Tibial artery (tissue), 4 donors: ENCODE data around the gene CEP104.
A peak's percentile ranks its signal among the peaks of the same experiment; 100 is the strongest.

ENCODE experiments used
- DNase-seq, 2 donors: peaks; one replicate each; pipeline ENCODE4 v3.0.0-alpha.2; 2019
- H3K27ac ChIP-seq, 2 donors: fragments of 200-600 bp; sonication (generic) in 1 of 2; 1 replicate in 1 of 2; 2 replicates in 1 of 2; pipeline ENCODE4 v1.5.1; 2018 to 2019; ENCODE audit warnings: mild to moderate bottlenecking in 1 of 2
- H3K27me3 ChIP-seq, 2 donors: fragments of 200-600 bp; sonication (generic) in 1 of 2; one replicate each; pipeline versions ENCODE4 v1.5.1 to v1.6.0; 2016 to 2019
- H3K36me3 ChIP-seq, 3 donors: fragments of 200-600 bp; sonication (generic) in 2 of 3; one replicate each; pipeline ENCODE4 v1.5.1; 2016 to 2019; ENCODE audit warnings: mild to moderate bottlenecking in 2 of 3
- H3K4me1 ChIP-seq, 4 donors: fragments of 200-600 bp; sonication (generic) in 2 of 4; 1 replicate in 3 of 4; 2 replicates in 1 of 4; pipeline ENCODE4 v1.5.1; 2016 to 2019
- H3K4me3 ChIP-seq, 2 donors: fragments of 200-600 bp; sonication (generic) in 1 of 2; 1 replicate in 1 of 2; 2 replicates in 1 of 2; pipeline ENCODE4 v1.5.1; 2018 to 2019; ENCODE audit warnings: mild to moderate bottlenecking in 2 of 2
- H3K9me3 ChIP-seq, 3 donors: fragments of 200-600 bp; sonication (generic) in 1 of 3; one replicate each; pipeline ENCODE4 v1.5.1; 2016 to 2019
- CTCF ChIP-seq, 2 experiments: fragments of 200-600 bp in 1 of 2; fragments of 450-650 bp in 1 of 2; IDR thresholded peaks; one replicate each; pipeline ENCODE4 v1.5.1; 2017 to 2019; ENCODE audit warnings: antibody characterized with exemption in 2 of 2, mild to moderate bottlenecking in 1 of 2, moderate library complexity in 1 of 2
- intact Hi-C: fragments of 100-400 bp; cut with DNase I; formaldehyde crosslinking; loops from one replicate; pipeline ENCODE4 v1.15.0; 2023; ENCODE audit warnings: low total_unique reads

CEP104 gene

DNA sequence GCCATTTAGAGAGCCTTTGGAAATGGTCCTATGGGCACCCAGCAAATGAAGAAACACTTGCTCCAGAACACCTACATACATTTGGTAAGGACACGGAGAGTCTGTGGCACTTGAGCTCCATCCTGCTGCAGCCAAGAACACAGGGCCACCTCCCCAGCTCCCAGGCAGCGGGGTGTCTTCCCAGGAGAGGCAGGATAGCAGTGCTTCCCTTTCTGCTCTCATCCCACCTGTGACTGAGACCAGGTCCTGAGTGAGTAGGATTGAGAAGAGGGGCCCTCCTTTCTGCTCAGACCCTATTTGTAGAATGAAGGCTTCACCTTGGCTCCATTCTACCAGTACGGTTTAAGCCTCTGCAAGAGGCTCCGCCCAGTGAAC lies 38.9 kb upstream of the CEP104 start:
- H3K4me1 ChIP-seq: peaks cover 0 to 18% (median 14%) of the 10 kb centered on the region in 4 donors
- no peaks in the 10 kb centered on the region for H3K27me3 ChIP-seq
- H3K36me3 ChIP-seq: peaks cover 0 to 17% (median 7%) of the 10 kb centered on the region in 3 donors
- H3K4me3 ChIP-seq: no peak overlapping the region
- no peak overlapping the region for H3K27ac ChIP-seq
- intact Hi-C loops: loop anchor here (5.0 kb wide), 1 partner anchor 39 kb away; the partner anchor contains the start of genes CEP104 and DFFB
- no peak for TF ChIP-seq CTCF (IDR thresholded peaks at IDR 0.05)
- DNase-seq: no peak
- H3K9me3 ChIP-seq: peaks cover 0 to 10% (median 7%) of the 10 kb centered on the region in 3 donors

- no peak overlapping the region for H3K4me3 ChIP-seq
- no peaks in the 10 kb centered on the region for H3K27me3 ChIP-seq
- no peak for DNase-seq
- peaks cover 0 to 10% (median 7%) of the 10 kb centered on the region in 3 donors for H3K9me3 ChIP-seq
- intact Hi-C loops: loop anchor here (5.0 kb wide), 1 partner anchor 38 kb away; the partner anchor contains the start of genes CEP104 and DFFB
- no peak for TF ChIP-seq CTCF (IDR thresholded peaks at IDR 0.05)
- H3K4me1 ChIP-seq: peaks cover 0 to 18% (median 14%) of the 10 kb centered on the region in 4 donors
- H3K36me3 ChIP-seq: peaks cover 4 to 22% (median 13%) of the 10 kb centered on the region in 3 donors
- no peak overlapping the region for H3K27ac ChIP-seq
Observed at GRCh38 chr1:3895279-3895950, 38.4 kb upstream of the CEP104 start.

GRCh38 chr1:3894626-3895278 lies 37.7 kb upstream of the CEP104 start:
- intact Hi-C loops: loop anchor here (5.0 kb wide), 1 partner anchor 37 kb away; the partner anchor contains the start of genes CEP104 and DFFB
- peaks cover 0 to 17% (median 14%) of the 10 kb centered on the region in 4 donors for H3K4me1 ChIP-seq
- H3K4me3 ChIP-seq: no peak overlapping the region
- no peak for DNase-seq
- H3K9me3 ChIP-seq: peaks cover 0 to 10% (median 7%) of the 10 kb centered on the region in 3 donors
- peaks cover 11 to 29% (median 19%) of the 10 kb centered on the region in 3 donors for H3K36me3 ChIP-seq
- no peaks in the 10 kb centered on the region for H3K27me3 ChIP-seq
- TF ChIP-seq CTCF (IDR thresholded peaks at IDR 0.05): no peak
- H3K27ac ChIP-seq: no peak overlapping the region

DNA sequence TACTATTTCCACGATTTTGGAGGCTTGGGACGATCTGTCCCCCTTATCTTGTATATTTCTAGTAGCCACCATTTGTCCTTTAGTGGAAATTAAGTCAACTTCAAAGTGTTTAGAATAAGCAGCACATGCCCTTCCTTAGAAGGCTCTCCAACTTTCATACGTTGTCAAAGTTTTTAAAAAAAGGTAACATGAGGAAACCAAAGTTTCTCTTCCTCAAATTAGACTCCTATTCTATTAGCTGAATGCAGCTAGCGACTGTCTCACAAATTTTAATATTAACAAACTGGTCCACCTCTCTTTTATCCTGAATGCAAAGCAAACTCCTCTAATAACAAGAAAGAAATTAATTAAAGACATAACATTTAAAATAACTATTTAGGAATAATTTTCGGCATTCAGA lies 36.2 kb upstream of the CEP104 start:
- intact Hi-C loops: no loop called here
- Histone ChIP-seq H3K4me1 (peaks cover 0 to 8% (median 5%) of the 10 kb centered on the region in 4 donors), H3K36me3 (peaks cover 25 to 43% (median 35%) of the 10 kb centered on the region in 3 donors), H3K9me3 (peaks cover 0 to 6% (median 5%) of the 10 kb centered on the region in 3 donors), H3K27me3 (no peaks in the 10 kb centered on the region), H3K27ac (no peak overlapping the region), H3K4me3 (no peak overlapping the region)
- TF ChIP-seq CTCF (IDR thresholded peaks at IDR 0.05): no peak
- no peak for DNase-seq

- H3K4me3 ChIP-seq: no peak overlapping the region
- intact Hi-C loops: no loop called here
- peak in 1 of 2 donors; percentile 67 for DNase-seq
- no peak for TF ChIP-seq CTCF (IDR thresholded peaks at IDR 0.05)
- peaks cover 0 to 2% (median 1%) of the 10 kb centered on the region in 3 donors for H3K9me3 ChIP-seq
- peaks cover 0 to 8% (median 5%) of the 10 kb centered on the region in 4 donors for H3K4me1 ChIP-seq
- no peak overlapping the region for H3K27ac ChIP-seq
- H3K27me3 ChIP-seq: no peaks in the 10 kb centered on the region
- H3K36me3 ChIP-seq: peaks cover 30 to 47% (median 37%) of the 10 kb centered on the region in 3 donors
Observed at GRCh38 chr1:3892748-3893147, 35.7 kb upstream of the CEP104 start.
